Peyer's patch (tissue), 4 donors: ENCODE results near the gene MAP7D3.

Experiments
- CTCF ChIP-seq, 6 experiments: fragments of 450-650 bp in 4 of 6; fragments of 200-600 bp in 2 of 6; sonication (generic) in 1 of 6; IDR thresholded peaks; one replicate each; pipeline ENCODE4 v1.5.1; 2017 to 2019; ENCODE audit warnings: antibody characterized with exemption in 6 of 6, mild to moderate bottlenecking in 3 of 6, moderate library complexity in 1 of 6
- POLR2A ChIP-seq, 2 donors: fragments of 450-650 bp; IDR thresholded peaks; one replicate each; pipeline ENCODE4 v1.5.1; 2017; ENCODE audit warnings: antibody characterized with exemption in 2 of 2, mild to moderate bottlenecking in 2 of 2, moderate library complexity in 2 of 2

GRCh38 chrX:136205882-136206380 lies 45.3 kb downstream of the MAP7D3 start:
- TF ChIP-seq CTCF (IDR thresholded peaks at IDR 0.05) (no peak), POLR2A (IDR thresholded peaks at IDR 0.05) (no peak)
